Inferior parietal cortex (tissue), 1 donor: ENCODE results near the gene ZNF679.
"Not testable (repeated sequence)": the region's sequence is repeated elsewhere in the genome, so short reads cannot be mapped to it uniquely, and the experiment has no call there.

Source experiments
- DNase-seq: peaks from one replicate; pipeline ENCODE4 v3.0.0-alpha.2; 2016; ENCODE audit errors: extremely low spot score

ZNF679 gene

GRCh38 chr7:64228174-64228573 is at the start of gene ZNF679:
Gene ZNF679 (plus strand): TSS chr7:64228474. CDS start chr7:64249118, 20,644 bp downstream.
- DNase-seq = not testable (repeated sequence)

DNA sequence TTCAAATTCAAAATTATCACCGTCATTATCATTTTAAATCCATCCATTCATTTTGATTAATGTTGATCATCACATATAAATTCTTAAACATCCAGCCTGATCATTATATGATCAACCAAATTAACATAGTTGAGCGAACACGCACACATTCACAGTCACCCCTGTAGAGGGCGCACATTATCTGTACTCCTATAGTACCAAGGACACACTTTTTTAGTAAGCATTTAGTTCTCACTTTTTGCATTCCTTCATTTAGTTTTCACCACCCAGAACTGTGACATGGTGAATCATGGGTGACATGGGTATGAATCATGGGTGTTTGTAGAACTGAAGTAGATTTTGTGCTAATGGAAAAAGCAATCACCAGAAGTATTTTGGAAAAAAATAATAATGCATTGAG is 47.3 kb upstream of the ZNF679 start:
- DNase-seq = no peak

- no peak for DNase-seq
Observed at GRCh38 chr7:64181586-64181985, 46.7 kb upstream of the ZNF679 start.

GRCh38 chr7:64182036-64182790 is 46.1 kb upstream of the ZNF679 start:
- no peak for DNase-seq

DNA sequence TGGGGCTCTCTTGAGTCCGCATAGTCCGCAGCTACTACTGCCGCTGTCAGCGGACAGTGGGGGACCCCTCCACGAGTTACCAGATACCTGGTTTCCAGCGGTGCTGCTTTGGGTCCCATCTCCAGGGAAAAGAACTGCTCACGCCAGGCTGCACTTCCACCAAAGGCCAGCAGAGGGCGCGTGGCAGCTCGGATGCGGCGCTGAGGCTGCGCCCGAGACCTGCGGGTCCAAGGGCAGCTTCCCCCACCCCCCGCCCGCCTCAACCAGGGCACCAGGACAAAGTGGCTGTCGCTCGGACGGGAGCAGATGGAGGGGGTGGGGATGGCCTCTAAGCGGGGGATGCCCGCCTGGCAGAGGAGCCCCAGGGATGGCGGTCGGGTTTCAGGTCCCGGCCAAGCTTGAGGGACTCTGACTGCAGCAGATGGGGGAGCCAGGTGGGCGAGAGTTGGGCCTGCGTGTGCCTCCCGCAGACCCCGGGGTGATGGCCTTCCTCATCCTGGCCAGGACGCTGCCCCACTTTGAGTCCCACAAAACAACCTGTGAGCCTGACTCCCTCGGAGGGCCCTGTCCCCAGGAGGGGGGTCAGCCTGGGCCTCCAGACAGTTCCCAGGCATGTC is 45.0 kb upstream of the ZNF679 start:
- DNase-seq = peak; percentile 27

- no peak for DNase-seq
Observed at GRCh38 chr7:64183827-64184372, 44.4 kb upstream of the ZNF679 start.

GRCh38 chr7:64184376-64184775 is 43.9 kb upstream of the ZNF679 start:
- DNase-seq = no peak

DNA sequence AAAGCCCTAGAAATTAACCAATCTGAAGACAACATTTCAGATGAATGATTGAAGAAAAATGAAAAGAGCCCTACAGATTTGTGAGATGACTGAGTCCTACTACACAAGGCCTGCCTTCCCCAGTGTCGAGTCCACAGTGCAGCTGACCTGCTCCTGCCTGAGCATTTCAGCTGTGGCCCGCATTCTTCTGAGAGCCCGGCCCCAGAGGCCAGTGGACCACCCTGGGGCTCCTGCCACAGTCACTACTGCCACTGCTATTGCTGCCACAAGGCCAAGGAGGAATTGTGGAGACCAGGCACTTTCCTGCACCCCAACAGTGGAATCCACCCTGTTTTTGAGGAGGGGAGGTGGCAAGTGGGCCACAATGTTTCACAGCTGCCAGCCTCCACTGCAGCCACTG is 40.9 kb upstream of the ZNF679 start:
- DNase-seq = no peak

DNA sequence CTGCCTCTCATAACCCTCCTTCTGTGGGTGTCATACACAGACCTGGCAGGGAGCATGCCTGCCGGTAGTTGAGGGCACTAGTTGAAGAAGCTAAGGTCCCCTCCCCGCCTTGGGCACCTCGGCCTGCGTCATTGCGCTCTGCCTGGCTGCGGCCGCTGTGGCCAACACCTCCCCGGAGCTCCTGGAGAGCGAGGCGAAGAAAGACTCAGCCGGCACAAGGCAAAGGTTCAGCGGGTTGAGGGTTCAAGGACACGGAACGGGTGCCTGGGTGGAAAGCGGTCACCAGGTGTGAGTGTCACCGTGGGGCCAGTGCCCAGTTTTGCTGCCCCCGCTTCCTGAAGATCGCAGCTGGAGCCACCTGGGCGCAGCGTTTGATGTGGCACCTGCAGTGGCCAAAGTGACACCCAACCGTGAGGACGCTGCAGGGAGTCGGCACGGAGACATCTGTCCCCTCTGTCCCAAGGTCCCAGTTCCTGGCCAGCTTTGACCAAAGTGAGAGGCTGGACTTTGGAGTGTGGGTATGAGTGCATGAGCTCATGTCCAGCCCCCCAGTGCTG is 36.0 kb upstream of the ZNF679 start:
- no peak for DNase-seq

DNA sequence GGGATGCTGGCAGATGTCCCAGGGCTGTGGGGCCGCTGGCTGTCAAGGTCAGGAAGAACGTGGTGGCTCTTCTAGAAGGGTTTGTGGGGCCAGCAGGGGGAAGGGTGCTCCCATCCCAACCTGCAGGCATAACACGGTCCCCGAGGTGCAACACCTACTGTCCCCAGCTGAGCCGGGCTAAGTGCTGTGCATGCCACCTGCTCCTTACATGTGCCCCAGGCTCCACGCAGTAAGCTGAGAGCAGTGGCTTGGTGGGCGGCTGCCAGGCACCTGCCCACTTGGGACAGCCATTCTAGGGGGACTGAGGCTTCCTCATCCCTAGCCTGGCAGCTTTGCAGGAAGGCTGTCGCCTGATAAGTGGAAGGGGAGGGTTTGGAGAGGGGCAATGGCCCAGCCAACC is 35.5 kb upstream of the ZNF679 start:
- DNase-seq = no peak

DNA sequence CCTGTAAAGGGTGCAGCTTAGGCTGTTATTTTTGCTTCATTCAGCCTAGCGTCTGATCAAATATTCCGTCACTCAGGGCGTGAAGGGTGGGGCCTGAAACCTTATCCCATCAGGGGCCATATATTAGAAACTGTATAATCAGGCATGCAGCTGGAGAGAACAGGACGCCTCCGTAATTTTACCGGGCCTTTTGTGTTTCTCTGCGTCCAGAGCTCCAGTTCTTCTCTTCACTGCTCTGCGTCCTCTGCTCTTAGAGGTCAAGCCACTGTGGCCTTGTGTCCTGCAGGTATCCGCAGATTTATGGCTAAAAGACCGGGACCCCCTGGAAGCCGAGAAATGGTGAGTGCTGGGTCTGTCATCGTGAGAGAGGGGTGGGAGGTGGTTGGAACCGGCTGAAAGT is 21.4 kb upstream of the ZNF679 start, which contains the start of gene ZNF735:
TSS of gene ZNF735 (plus strand) at position 301 of the 400 bp plus-strand sequence. CDS start at position 301, 0 bp downstream.
- DNase-seq = no peak

DNA sequence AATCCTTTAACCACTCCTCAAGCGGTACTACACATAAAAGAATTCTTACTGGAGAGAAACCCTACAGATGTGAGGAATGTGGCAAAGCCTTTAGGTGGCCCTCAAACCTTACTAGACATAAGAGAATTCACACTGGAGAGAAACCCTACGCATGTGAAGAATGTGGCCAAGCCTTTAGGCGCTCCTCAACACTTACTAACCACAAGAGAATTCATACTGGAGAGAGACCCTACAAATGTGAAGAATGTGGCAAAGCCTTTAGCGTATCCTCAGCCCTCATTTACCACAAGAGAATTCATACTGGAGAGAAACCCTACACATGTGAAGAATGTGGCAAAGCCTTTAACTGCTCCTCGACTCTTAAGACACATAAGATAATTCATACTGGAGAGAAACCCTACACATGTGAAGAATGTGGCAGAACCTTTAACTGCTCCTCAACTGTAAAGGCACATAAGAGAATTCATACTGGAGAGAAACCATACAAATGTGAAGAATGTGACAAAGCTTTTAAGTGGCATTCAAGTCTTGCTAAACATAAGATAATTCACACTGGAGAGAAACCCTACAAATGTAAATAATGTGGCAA is 8.5 kb upstream of the ZNF679 start:
- not testable (repeated sequence) for DNase-seq

GRCh38 chr7:64223366-64223765 is 4.9 kb upstream of the ZNF679 start:
- no peak for DNase-seq

DNA sequence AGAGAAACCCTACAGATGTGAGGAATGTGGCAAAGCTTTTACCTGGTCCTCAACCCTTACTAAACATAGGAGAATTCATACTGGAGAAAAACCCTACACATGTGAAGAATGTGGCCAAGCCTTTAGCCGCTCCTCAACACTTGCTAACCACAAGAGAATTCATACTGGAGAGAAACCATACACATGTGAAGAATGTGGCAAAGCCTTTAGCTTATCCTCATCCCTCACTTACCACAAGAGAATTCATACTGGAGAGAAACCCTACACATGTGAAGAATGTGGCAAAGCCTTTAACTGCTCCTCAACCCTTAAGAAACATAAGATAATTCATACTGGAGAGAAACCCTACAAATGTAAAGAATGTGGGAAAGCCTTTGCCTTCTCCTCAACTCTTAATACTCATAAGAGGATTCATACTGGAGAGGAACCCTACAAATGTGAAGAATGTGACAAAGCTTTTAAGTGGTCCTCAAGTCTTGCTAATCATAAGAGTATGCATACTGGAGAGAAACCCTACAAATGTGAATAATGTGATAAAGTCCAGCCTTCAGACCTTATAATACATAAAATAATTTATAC is 38.2 kb downstream of the ZNF679 start:
- DNase-seq = no peak

DNA sequence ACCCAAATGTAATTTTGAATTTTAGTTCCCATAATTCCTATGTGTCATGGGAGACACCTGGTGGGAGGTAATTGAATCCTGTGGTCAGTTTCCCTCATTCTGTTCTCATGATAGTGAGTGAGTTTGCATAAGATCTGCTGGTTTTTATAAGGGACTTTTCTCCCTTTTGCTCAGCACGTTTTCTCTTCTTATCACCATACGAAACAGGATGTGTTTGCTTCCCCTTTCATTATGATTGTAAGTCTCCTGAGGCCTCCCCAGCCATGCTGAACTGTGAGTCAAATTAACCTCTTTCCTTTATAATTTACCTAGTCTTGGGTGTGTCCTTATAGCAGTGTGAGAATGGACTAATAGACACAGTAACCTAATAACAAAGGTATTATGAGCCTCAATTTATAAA is 49.4 kb downstream of the ZNF679 start:
- DNase-seq = no peak

DNA sequence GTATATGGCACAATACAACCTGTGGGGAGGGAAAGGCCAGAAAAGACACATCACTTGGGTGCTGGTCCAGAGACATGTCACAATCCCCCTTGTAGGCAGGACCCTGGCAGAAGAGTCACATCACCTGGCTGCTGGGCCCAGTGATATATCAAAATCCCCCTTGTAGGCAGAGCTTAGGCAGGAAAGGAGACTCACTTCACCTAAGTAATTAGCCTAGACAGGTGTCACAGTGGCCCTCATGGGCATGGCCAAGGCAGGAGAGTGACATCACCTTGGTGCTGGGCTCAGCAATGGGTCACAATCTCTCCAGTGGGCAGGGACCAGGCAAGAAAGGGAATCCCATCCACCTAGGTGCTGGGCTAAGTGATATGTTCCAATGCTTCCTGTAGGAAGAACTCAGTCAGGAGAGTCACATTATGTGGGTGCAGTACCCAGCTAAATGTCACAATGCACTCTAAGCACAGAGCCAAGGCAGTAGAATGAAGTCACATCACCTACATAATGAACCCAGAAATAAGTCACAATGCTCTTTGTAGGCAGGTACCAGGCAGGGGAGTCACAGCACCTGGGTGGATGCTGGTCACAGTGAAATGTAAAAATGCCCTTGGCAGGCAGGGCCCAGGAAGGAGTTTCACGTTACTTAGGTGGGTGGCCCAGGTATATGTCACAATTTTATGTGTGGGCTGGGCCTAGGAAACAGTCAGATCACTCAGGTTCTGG is 66.6 kb downstream of the ZNF679 start:
- no peak for DNase-seq

DNA sequence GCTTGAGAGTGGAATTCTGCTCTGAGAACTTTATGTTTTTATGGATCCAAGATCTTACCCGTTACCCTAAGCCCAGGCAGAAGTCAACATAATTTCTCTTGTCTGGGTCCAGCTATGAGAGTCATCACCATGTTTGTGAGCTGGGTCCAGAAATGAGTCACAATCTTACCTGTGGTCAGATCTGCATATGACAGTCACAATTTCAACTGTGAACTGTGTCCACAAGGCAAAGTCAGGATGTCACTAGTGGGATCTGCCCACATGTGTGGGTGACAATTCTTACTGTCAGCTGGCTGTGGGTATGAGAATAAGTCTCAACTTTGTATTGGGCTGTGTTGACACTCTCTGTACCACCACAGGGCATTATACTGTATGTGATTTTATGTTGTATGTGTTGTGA is 69.1 kb downstream of the ZNF679 start:
- DNase-seq = not testable (repeated sequence)

DNA sequence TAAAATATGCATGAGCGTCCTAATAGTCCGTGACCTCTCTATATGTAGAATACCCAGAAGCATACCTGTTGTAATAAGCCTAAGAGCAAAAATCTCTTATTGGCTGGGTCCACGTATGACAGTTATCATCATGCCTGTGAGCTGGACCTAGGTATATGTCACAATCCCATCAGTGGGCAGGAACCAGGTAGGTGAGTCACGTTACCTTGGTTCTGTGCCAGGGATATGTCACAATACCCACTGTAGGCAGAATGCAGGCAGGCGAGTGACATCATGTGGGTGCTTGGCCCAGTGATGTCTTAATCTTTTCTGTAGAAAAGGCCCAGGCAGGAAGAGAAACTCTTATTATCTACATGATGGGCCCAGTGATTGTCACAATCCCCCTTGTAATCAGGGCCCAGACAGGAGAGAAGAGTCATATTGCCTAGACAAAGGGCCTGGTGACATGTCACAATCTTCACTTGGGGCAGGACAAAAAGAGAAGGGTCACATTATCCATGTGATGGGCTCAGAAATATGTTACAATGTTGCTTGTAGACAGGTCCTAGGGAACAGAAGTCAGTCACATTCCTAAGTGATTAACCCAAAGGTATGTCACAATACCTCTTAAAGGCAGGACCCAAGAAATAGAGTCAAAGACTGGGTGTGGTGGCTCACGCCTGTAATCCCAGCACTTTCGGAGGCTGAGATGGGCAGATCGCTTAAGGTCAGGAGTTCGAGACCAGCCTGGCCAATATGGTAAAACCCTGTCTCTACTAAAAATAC is 72.5 kb downstream of the ZNF679 start:
- no peak for DNase-seq

GRCh38 chr7:64307254-64308015 is 79.2 kb downstream of the ZNF679 start:
- DNase-seq = peak; percentile 95

GRCh38 chr7:64308016-64308270 is 79.7 kb downstream of the ZNF679 start:
- DNase-seq = no peak
